SJSA1 (cell line): Measurements from ENCODE around the gene KRT80. TPM values are rescaled to one million over a fixed set of nuclear protein-coding genes. Genes with fewer than 3 reads are reported as not detected.
A peak's percentile ranks its signal among the peaks of the same experiment; 100 is the strongest.

Experiments
- DNase-seq, 2 experiments: peaks; one replicate each; pipeline ENCODE4 v3.0.0-alpha.2; 2015 to 2020; ENCODE audit warnings: low spot score in 2 of 2, low read depth in 1 of 2
- H3K27ac ChIP-seq: fragments of 250-450 bp; sonication (Bioruptor Pico); 2 replicates; pipeline ENCODE4 v1.5.1; 2020; ENCODE audit warnings: mild to moderate bottlenecking, moderate library complexity
- H3K27me3 ChIP-seq: fragments of 250-450 bp; sonication (Bioruptor Pico); replicated peaks from 2 replicates; pipeline ENCODE4 v1.5.1; 2020; ENCODE audit warnings: mild to moderate bottlenecking, moderate library complexity
- H3K36me3 ChIP-seq: fragments of 250-450 bp; sonication (Bioruptor Pico); 2 replicates; pipeline ENCODE4 v1.5.1; 2020; ENCODE audit warnings: mild to moderate bottlenecking
- H3K4me1 ChIP-seq: fragments of 250-450 bp; sonication (Bioruptor Pico); replicated peaks from 2 replicates; pipeline ENCODE4 v1.6.1; 2021; ENCODE audit warnings: mild to moderate bottlenecking
- H3K4me3 ChIP-seq: fragments of 250-450 bp; sonication (Bioruptor Pico); 2 replicates; pipeline ENCODE4 v1.5.1; 2020; ENCODE audit warnings: mild to moderate bottlenecking
- H3K9me3 ChIP-seq: fragments of 250-450 bp; sonication (Bioruptor Pico); replicated peaks from 2 replicates; pipeline ENCODE4 v1.5.1; 2020; ENCODE audit warnings: mild to moderate bottlenecking
- total RNA-seq: library from RNA; depleted of rRNA; stranded (reverse); fragments of >200 nt; shearing (Covaris generic); gene quantifications from 2 replicates; pipeline ENCODE4 v1.2.3, GENCODE V29; 2014

Gene KRT80
- total RNA-seq, 1 experiment from 2014 or later: 4.0 TPM

- no peak for DNase-seq
- Histone ChIP-seq H3K27me3 (no peaks in the 10 kb centered on the region), H3K36me3 (no peaks in the 10 kb centered on the region), H3K9me3 (no peaks in the 10 kb centered on the region), H3K4me3 (no peak within 1 kb of the TSS), H3K4me1 (peaks cover 52% of the 10 kb centered on the region), H3K27ac (no peak within 1 kb of the TSS)
These were observed 41.1 kb upstream of the KRT80 start, which contains the start of gene KRT7 for GRCh38 chr12:52232674-52233461. Gene KRT7, plus strand, starts transcription at chr12:52233243. Its CDS starts 54 bp downstream, at chr12:52233297.

- H3K4me3 ChIP-seq: no peak overlapping the region
- no peaks in the 10 kb centered on the region for H3K36me3 ChIP-seq
- DNase-seq: no peak
- no peaks in the 10 kb centered on the region for H3K27me3 ChIP-seq
- H3K9me3 ChIP-seq: no peaks in the 10 kb centered on the region
- peak overlapping the region; percentile 86 for H3K27ac ChIP-seq
- peaks cover 52% of the 10 kb centered on the region for H3K4me1 ChIP-seq
These were observed 40.4 kb upstream of the KRT80 start for GRCh38 chr12:52232203-52232673.

GRCh38 chr12:52231305-52232202 lies 39.7 kb upstream of the KRT80 start:
- Histone ChIP-seq H3K36me3 (no peaks in the 10 kb centered on the region), H3K27ac (peak overlapping the region; percentile 86), H3K27me3 (no peaks in the 10 kb centered on the region), H3K4me1 (peaks cover 52% of the 10 kb centered on the region), H3K9me3 (no peaks in the 10 kb centered on the region), H3K4me3 (no peak overlapping the region)
- peak in 1 of 2 experiments; percentile 29 for DNase-seq

GRCh38 chr12:52230364-52231281 lies 38.8 kb upstream of the KRT80 start:
- DNase-seq: peak; percentile 71 to 72
- H3K27me3 ChIP-seq: no peaks in the 10 kb centered on the region

GRCh38 chr12:52229836-52230343 lies 38.1 kb upstream of the KRT80 start:
- H3K9me3 ChIP-seq: no peaks in the 10 kb centered on the region
- DNase-seq: no peak

More at GRCh38 chr12:52230364-52231281, 38.8 kb upstream of the KRT80 start:
- Histone ChIP-seq H3K9me3 (no peaks in the 10 kb centered on the region), H3K4me1 (peaks cover 51% of the 10 kb centered on the region), H3K4me3 (no peak overlapping the region), H3K27ac (peak overlapping the region; percentile 86), H3K36me3 (no peaks in the 10 kb centered on the region)

GRCh38 chr12:52228931-52229330 lies 37.1 kb upstream of the KRT80 start:
- Histone ChIP-seq H3K4me3 (no peak overlapping the region), H3K36me3 (no peaks in the 10 kb centered on the region), H3K27ac (no peak overlapping the region), H3K9me3 (0 out of 2 replicates have a peak, but pooled peaks cover 2% of the 10 kb centered on the region), H3K4me1 (peaks cover 48% of the 10 kb centered on the region), H3K27me3 (no peaks in the 10 kb centered on the region)
- no peak for DNase-seq

More at GRCh38 chr12:52229836-52230343, 38.1 kb upstream of the KRT80 start:
- H3K27me3 ChIP-seq: no peaks in the 10 kb centered on the region
- no peak overlapping the region for H3K4me3 ChIP-seq
- peaks cover 44% of the 10 kb centered on the region for H3K4me1 ChIP-seq
- no peaks in the 10 kb centered on the region for H3K36me3 ChIP-seq
- H3K27ac ChIP-seq: peak overlapping the region; percentile 86

- DNase-seq: no peak
These were observed 36.6 kb upstream of the KRT80 start for GRCh38 chr12:52228366-52228765.

GRCh38 chr12:52227606-52228166 lies 35.9 kb upstream of the KRT80 start:
- H3K36me3 ChIP-seq: no peaks in the 10 kb centered on the region
- H3K4me1 ChIP-seq: peaks cover 56% of the 10 kb centered on the region
- 0 out of 2 replicates have a peak, but pooled peaks cover 3% of the 10 kb centered on the region for H3K9me3 ChIP-seq
- no peak overlapping the region for H3K4me3 ChIP-seq
- no peak overlapping the region for H3K27ac ChIP-seq
- H3K27me3 ChIP-seq: no peaks in the 10 kb centered on the region
- no peak for DNase-seq

More at GRCh38 chr12:52228366-52228765, 36.6 kb upstream of the KRT80 start:
- Histone ChIP-seq H3K4me3 (no peak overlapping the region), H3K27ac (no peak overlapping the region), H3K4me1 (peaks cover 51% of the 10 kb centered on the region), H3K9me3 (0 out of 2 replicates have a peak, but pooled peaks cover 3% of the 10 kb centered on the region), H3K27me3 (no peaks in the 10 kb centered on the region), H3K36me3 (no peaks in the 10 kb centered on the region)

GRCh38 chr12:52226446-52226845 lies 34.6 kb upstream of the KRT80 start:
- Histone ChIP-seq H3K27ac (no peak overlapping the region), H3K9me3 (0 out of 2 replicates have a peak, but pooled peaks cover 3% of the 10 kb centered on the region), H3K36me3 (no peaks in the 10 kb centered on the region), H3K4me3 (no peak overlapping the region), H3K27me3 (no peaks in the 10 kb centered on the region), H3K4me1 (peaks cover 50% of the 10 kb centered on the region)
- DNase-seq: no peak

- H3K9me3 ChIP-seq: 0 out of 2 replicates have a peak, but pooled peaks cover 3% of the 10 kb centered on the region
- no peak for DNase-seq
These were observed 33.9 kb upstream of the KRT80 start for GRCh38 chr12:52225752-52226151.

GRCh38 chr12:52224151-52224550 lies 32.3 kb upstream of the KRT80 start:
- H3K36me3 ChIP-seq: no peaks in the 10 kb centered on the region
- no peak overlapping the region for H3K27ac ChIP-seq
- H3K27me3 ChIP-seq: no peaks in the 10 kb centered on the region
- H3K9me3 ChIP-seq: 0 out of 2 replicates have a peak, but pooled peaks cover 3% of the 10 kb centered on the region
- no peak for DNase-seq
- no peak overlapping the region for H3K4me3 ChIP-seq
- peaks cover 28% of the 10 kb centered on the region for H3K4me1 ChIP-seq

More at GRCh38 chr12:52225752-52226151, 33.9 kb upstream of the KRT80 start:
- no peaks in the 10 kb centered on the region for H3K27me3 ChIP-seq
- no peak overlapping the region for H3K4me3 ChIP-seq
- H3K27ac ChIP-seq: no peak overlapping the region
- no peaks in the 10 kb centered on the region for H3K36me3 ChIP-seq
- H3K4me1 ChIP-seq: peaks cover 43% of the 10 kb centered on the region

GRCh38 chr12:52223406-52224039 lies 31.7 kb upstream of the KRT80 start:
- Histone ChIP-seq H3K4me1 (peaks cover 22% of the 10 kb centered on the region), H3K27ac (no peak overlapping the region), H3K36me3 (no peaks in the 10 kb centered on the region), H3K27me3 (no peaks in the 10 kb centered on the region), H3K4me3 (no peak overlapping the region), H3K9me3 (0 out of 2 replicates have a peak, but pooled peaks cover 3% of the 10 kb centered on the region)
- DNase-seq: no peak
